ENCODE data around the gene ING3. TPM values are rescaled to one million over a fixed set of nuclear protein-coding genes. Genes with fewer than 3 reads are reported as not detected.

Gene ING3
- total RNA-seq, 1 donor from 2014 or later = 21.7 TPM

GRCh38 chr7:121026577-121027111 is 76.1 kb downstream of the ING3 start:
- no peak for DNase-seq (ENCODE audit: low spot score)

Other genes starting within 250 kb of the ING3 start
- 18.8 TPM for gene TSPAN12, start 92.6 kb upstream of the ING3 start, total RNA-seq
- gene CPED1, start 37.9 kb downstream of the ING3 start, total RNA-seq = 61.4 TPM